Breast epithelium (tissue), 4 donors: ENCODE measurements around the gene RALGPS1. TPM values are rescaled to one million over a fixed set of nuclear protein-coding genes. Genes with fewer than 3 reads are reported as not detected.

ENCODE experiments used
- DNase-seq, 2 donors: peaks; one replicate each; pipeline ENCODE4 v3.0.0-alpha.2; 2019; ENCODE audit warnings: low spot score in 2 of 2
- H3K27ac ChIP-seq, 2 donors: fragments of 200-600 bp; sonication (generic) in 1 of 2; one replicate each; pipeline ENCODE4 v1.5.1; 2016 to 2019; ENCODE audit warnings: mild to moderate bottlenecking in 1 of 2
- H3K27me3 ChIP-seq, 2 donors: fragments of 200-600 bp; sonication (generic) in 1 of 2; one replicate each; pipeline versions ENCODE4 v1.5.1 to v1.6.0; 2017 to 2019; ENCODE audit warnings: control low read depth in 1 of 2, mild to moderate bottlenecking in 1 of 2
- H3K36me3 ChIP-seq: fragments of 200-600 bp; one replicate; pipeline ENCODE4 v1.5.1; 2019
- H3K4me1 ChIP-seq, 2 donors: fragments of 200-600 bp; sonication (generic); one replicate each; pipeline ENCODE4 v1.5.1; 2016 to 2019; ENCODE audit warnings: control low read depth in 1 of 2
- H3K4me3 ChIP-seq, 3 donors: fragments of 200-600 bp; sonication (generic); 1 replicate in 2 of 3; 2 replicates in 1 of 3; pipeline ENCODE4 v1.5.1; 2016 to 2019; ENCODE audit warnings: mild to moderate bottlenecking in 3 of 3, moderate library complexity in 2 of 3
- H3K9me3 ChIP-seq, 2 donors: fragments of 200-600 bp; sonication (generic) in 1 of 2; one replicate each; pipeline ENCODE4 v1.5.1; 2016 to 2019; ENCODE audit warnings: control low read depth in 1 of 2
- POLR2A ChIP-seq: fragments of 450-650 bp; IDR thresholded peaks from one replicate; pipeline ENCODE4 v1.6.1; 2016; ENCODE audit warnings: antibody characterized with exemption, mild to moderate bottlenecking, moderate library complexity
- POLR2AphosphoS5 ChIP-seq, 3 donors: sonication (generic); formaldehyde crosslinking; IDR thresholded peaks; one replicate each; pipeline ENCODE4 v1.6.1; 2017; ENCODE audit warnings: antibody characterized with exemption in 3 of 3
- intact Hi-C: fragments of 100-400 bp; cut with DNase I; formaldehyde crosslinking; loops from one replicate; pipeline ENCODE4 v1.15.1; 2023; ENCODE audit warnings: low total_unique reads
- total RNA-seq, 3 donors: library from RNA; depleted of rRNA; stranded (reverse); fragments of >200 nt; gene quantifications; one replicate each; pipeline ENCODE4 v1.1.0, GENCODE V29; 2016
- TF ChIP-seq, protein P1 (sequence below), 3 donors: fragments of 450-650 bp; IDR thresholded peaks; one replicate each; pipeline ENCODE4 v1.5.1; 2016 to 2017; ENCODE audit warnings: antibody characterized with exemption in 3 of 3, mild to moderate bottlenecking in 3 of 3, moderate library complexity in 3 of 3

RALGPS1 gene
- total RNA-seq, 3 donors from 2014 or later, result 5.8 to 30.7 (median 15.1) TPM

DNA sequence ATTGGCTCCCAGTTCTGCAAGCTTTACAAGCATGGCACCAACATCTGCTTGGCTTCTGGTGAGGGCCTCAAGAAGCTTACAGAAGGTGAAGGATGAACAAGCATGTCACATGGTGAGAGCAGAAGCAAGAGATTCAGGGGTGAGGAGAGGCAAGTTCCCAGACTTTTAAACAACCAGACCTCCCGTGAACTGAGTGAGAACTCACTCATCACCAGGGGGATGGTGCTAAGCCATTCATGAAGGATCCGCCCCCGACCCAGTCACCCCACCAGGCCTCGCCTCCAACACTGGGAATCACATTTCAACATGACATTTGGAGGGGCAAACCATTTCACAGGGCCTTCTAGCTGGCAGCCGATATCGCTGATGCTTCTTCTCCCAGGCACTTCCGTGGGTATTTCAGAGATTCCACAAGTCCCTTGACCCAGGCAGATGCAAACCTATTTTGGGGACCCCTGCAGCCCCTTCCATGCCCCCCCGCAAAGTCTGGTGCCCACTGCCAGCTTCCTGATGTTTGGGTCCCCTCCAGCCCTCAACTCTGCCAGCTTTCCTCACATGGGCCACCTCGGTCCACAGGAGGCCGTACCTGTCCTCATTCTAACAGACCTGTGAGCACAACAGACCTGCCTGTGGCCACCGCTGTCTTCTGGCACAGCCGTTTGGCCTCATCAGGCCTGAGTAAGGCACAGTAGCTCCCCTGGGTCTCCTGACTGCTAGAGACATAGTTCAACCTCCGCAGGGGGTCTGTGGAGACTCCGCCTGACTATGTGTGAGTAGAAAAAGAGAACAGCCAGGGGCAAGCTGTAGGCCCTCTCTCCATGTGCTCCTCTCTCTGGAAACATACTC, 268.5 kb downstream of the RALGPS1 start:
- Histone ChIP-seq H3K4me1 (peaks cover 0 to 11% of the 10 kb centered on the region in 2 donors), H3K27ac (peak overlapping the region in 1 of 2 donors; percentile 69), H3K27me3 (no peaks in the 10 kb centered on the region), H3K4me3 (no peak overlapping the region), H3K9me3 (no peaks in the 10 kb centered on the region), H3K36me3 (no peaks in the 10 kb centered on the region)
- intact Hi-C loops, result no loop called here
- TF ChIP-seq, protein P1, sequence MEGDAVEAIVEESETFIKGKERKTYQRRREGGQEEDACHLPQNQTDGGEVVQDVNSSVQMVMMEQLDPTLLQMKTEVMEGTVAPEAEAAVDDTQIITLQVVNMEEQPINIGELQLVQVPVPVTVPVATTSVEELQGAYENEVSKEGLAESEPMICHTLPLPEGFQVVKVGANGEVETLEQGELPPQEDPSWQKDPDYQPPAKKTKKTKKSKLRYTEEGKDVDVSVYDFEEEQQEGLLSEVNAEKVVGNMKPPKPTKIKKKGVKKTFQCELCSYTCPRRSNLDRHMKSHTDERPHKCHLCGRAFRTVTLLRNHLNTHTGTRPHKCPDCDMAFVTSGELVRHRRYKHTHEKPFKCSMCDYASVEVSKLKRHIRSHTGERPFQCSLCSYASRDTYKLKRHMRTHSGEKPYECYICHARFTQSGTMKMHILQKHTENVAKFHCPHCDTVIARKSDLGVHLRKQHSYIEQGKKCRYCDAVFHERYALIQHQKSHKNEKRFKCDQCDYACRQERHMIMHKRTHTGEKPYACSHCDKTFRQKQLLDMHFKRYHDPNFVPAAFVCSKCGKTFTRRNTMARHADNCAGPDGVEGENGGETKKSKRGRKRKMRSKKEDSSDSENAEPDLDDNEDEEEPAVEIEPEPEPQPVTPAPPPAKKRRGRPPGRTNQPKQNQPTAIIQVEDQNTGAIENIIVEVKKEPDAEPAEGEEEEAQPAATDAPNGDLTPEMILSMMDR (IDR thresholded peaks at IDR 0.05), result no peak
- no peak for TF ChIP-seq POLR2AphosphoS5 (IDR thresholded peaks at IDR 0.05)
- no peak for TF ChIP-seq POLR2A
- peak in 1 of 2 donors; percentile 37 for DNase-seq

GRCh38 chr9:127183814-127184582, 269.4 kb downstream of the RALGPS1 start:
- TF ChIP-seq POLR2A (no peak), POLR2AphosphoS5 (IDR thresholded peaks at IDR 0.05) (peak in 1 of 3 donors; percentile 44)
- Histone ChIP-seq H3K36me3 (no peaks in the 10 kb centered on the region), H3K27ac (peak overlapping the region in 1 of 2 donors; percentile 96), H3K4me1 (peaks cover 0 to 8% of the 10 kb centered on the region in 2 donors), H3K27me3 (no peaks in the 10 kb centered on the region), H3K9me3 (no peaks in the 10 kb centered on the region), H3K4me3 (no peak overlapping the region)
- intact Hi-C loops, result no loop called here
- DNase-seq, result no peak

- H3K4me3 ChIP-seq, result no peak overlapping the region
- no peaks in the 10 kb centered on the region for H3K27me3 ChIP-seq
- peak overlapping the region in 1 of 2 donors; percentile 96 for H3K27ac ChIP-seq
- H3K4me1 ChIP-seq, result peaks cover 0 to 3% of the 10 kb centered on the region in 2 donors
- no peaks in the 10 kb centered on the region for H3K36me3 ChIP-seq
- no peak for DNase-seq
- intact Hi-C loops, result no loop called here
- TF ChIP-seq POLR2A (no peak), POLR2AphosphoS5 (IDR thresholded peaks at IDR 0.05) (no peak)
- TF ChIP-seq, protein P1 (IDR thresholded peaks at IDR 0.05), result no peak
- H3K9me3 ChIP-seq, result no peaks in the 10 kb centered on the region
Observed at GRCh38 chr9:127184641-127185040, 270.1 kb downstream of the RALGPS1 start.

- no peak for DNase-seq
- Histone ChIP-seq H3K27me3 (no peaks in the 10 kb centered on the region), H3K27ac (peak overlapping the region in 1 of 2 donors; percentile 96), H3K4me3 (no peak overlapping the region), H3K9me3 (no peaks in the 10 kb centered on the region), H3K4me1 (peaks cover 0 to 3% of the 10 kb centered on the region in 2 donors), H3K36me3 (no peaks in the 10 kb centered on the region)
- intact Hi-C loops, result no loop called here
- TF ChIP-seq POLR2AphosphoS5 (IDR thresholded peaks at IDR 0.05) (no peak), POLR2A (no peak)
- TF ChIP-seq, protein P1 (IDR thresholded peaks at IDR 0.05), result no peak
Observed at GRCh38 chr9:127185181-127185580, 270.6 kb downstream of the RALGPS1 start.

DNA sequence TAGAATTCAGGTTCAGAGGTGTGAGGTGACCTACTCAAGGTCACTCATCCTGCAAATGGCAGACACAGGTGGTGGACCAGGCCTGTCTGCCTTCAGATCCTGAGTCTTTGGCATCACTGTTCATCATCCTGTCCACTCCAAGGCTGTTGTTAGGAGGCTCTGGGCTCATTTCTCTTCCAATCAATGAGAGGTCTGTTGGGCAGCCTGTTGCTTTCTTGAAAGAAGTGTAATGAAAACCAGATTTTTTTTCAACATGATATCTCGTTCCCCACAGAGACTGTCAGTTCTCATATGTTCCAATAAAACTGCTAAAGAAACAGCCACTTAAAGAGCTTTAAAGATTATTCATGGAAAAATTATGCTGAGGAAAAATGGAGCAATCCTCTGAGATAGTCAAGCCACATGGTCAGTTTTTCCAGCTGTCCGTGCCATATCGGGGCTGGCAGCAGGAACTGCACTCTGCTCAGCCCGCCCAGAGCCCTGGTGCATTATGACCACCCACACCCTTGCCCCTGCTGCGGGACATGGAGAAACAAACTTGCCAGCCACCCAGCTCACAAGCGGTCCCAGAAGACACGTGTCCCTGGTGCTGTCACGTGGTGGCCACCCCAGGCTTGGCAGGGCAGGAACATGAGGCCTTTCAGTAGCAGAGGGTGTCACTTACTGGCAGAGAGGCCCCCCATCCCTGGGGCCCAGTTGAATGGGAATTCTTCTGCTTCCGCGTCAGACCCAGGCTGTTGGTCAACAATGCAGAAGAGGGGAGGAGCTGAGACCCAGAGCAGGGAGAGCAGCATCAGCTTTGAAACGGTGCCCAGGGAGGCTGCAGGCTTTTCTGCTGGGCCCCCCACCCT, 271.6 kb downstream of the RALGPS1 start:
- Histone ChIP-seq H3K4me1 (peaks cover 0 to 3% of the 10 kb centered on the region in 2 donors), H3K9me3 (no peaks in the 10 kb centered on the region), H3K36me3 (no peaks in the 10 kb centered on the region), H3K4me3 (no peak overlapping the region), H3K27ac (peak overlapping the region; percentile 89 to 96), H3K27me3 (no peaks in the 10 kb centered on the region)
- TF ChIP-seq, protein P1 (IDR thresholded peaks at IDR 0.05), result no peak
- peak; percentile 44 to 99 (median 84) for TF ChIP-seq POLR2AphosphoS5 (IDR thresholded peaks at IDR 0.05)
- intact Hi-C loops, result no loop called here
- peak; percentile 40 to 53 for DNase-seq
